Erythroblast (primary cell): ENCODE measurements around the gene SDF4.

Source experiments
- GATA1 ChIP-seq: IDR thresholded peaks from 2 replicates; pipeline ENCODE4 v1.6.1; 2011; ENCODE audit warnings: low read depth, mild to moderate bottlenecking, control low read depth, low read length, moderate library complexity
- POLR2A ChIP-seq: IDR thresholded peaks from 2 replicates; pipeline ENCODE4 v1.6.1; 2011; ENCODE audit warnings: mild to moderate bottlenecking, low read length

DNA sequence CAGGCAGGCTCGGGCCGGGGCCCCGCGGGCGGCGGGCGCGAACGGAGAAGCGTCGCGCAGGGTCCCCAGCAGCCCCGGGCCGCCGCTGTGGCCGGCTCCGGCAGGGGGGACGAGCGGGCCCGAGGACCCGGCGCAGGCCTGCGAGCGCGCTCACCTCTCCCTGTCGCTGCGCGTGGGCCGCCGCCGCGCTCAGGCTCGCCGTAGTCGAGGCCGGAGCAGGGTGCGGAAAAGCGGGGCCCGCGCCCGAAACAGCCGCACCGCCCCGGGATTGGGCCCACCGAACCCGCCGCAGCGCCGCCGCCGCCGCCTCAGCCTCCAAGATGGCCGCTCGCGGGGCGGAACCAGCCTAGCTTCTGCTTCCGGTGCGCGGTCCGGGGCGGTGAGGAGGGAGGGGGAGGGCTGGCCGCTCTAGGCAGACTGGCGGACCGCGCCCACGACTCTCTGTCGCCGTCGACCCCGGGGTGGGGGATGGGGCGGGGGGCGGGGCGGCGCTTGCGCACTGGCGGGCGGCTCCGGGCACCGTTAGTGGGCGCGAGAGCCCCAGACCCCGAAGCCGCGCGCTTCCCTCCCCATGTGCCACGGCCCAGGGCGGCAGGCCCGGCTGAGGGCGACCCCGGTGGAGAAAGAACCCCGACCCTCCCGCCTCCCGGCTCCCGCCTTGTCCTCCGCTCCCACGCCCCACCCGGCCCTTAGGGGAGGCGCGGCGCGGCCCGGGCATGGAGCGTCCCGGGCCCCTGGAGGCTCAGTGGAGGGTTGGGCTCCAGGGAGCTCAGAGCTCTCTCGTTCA is 41.9 kb upstream of the SDF4 start, which contains the start of gene UBE2J2:
- TF ChIP-seq POLR2A (peak; percentile 28), GATA1 (no peak)
